ENCODE results near the gene RPLP1. TPM values are rescaled to one million over a fixed set of nuclear protein-coding genes. Genes with fewer than 3 reads are reported as not detected.

RPLP1 gene
- polyA plus RNA-seq, 1 of the 3 experiments (the other 2 are of a cell fraction), result 1,792 TPM

DNA sequence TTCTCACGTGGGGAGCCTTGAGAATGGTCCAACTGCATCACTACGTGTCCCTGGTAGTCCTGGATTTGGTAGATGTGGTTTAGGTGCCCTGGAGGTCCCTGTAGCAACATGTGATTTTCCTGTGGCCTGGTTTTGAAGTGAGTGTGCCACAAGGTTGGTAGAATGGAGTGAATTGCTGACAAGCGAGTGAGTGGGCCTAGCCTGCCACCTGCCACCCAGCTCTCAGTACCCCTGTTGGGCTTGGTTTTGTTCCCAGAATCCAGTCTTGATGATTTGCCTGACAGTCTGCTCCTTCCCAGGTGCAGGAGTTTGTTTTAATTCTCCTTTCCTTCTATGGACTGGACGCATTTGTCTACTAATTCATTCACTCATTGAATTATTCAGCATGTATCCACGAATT is 19.4 kb downstream of the RPLP1 start:
- CTCF ChIA-PET, result interaction anchor here (0.6 to 2.1 kb wide), 2 partner anchors 9 to 11 kb away, joined by 3 to 7 read pairs; no protein-coding TSS in a partner anchor
- 78% methylated on average over 4 of the region's 5 CpGs for WGBS (ENCODE audit: low lambda C conversion rate)
- Histone ChIP-seq H3K4me2 (no peak overlapping the region), H2AFZ (ENCODE audit: low read depth) (no peak overlapping the region), H3K79me2 (ENCODE audit: insufficient read depth) (no peaks in the 10 kb centered on the region), H3K9me2 (no peaks in the 10 kb centered on the region), H3F3A (replicated peaks; ENCODE audit: insufficient read depth) (peaks cover 9% of the 10 kb centered on the region), H3K27ac (ENCODE audit: low read depth in 2 of 2, low read length in 1 of 2) (no peak overlapping the region), H3K4me1 (ENCODE audit: control insufficient read depth in 1 of 2, insufficient read depth in 2 of 2, low read depth in 1 of 2, low read length in 1 of 2) (peaks cover 5 to 15% of the 10 kb centered on the region in 2 experiments; a peak in 3 of 4 replicates), H3K4me3 (ENCODE audit: low read depth in 2 of 2, low read length in 1 of 2) (no peak overlapping the region), H3K9me3 (no peaks in the 10 kb centered on the region), H3K9ac (no peak overlapping the region), H3K36me3 (replicated peaks in 1 of 2; ENCODE audit: control insufficient read depth in 1 of 2, insufficient read depth in 2 of 2, low read length in 1 of 2) (no peaks in the 10 kb centered on the region), H4K20me1 (ENCODE audit: insufficient read depth) (no peaks in the 10 kb centered on the region), H3K27me3 (ENCODE audit: insufficient read depth) (no peaks in the 10 kb centered on the region)
- POLR2A ChIA-PET, result no interaction called here
- DNase-seq, result no peak
- TF ChIP-seq YY1 (IDR thresholded peaks at IDR 0.05; ENCODE audit: low read depth) (no peak), FOXJ3 (CRISPR knock-in tag; IDR thresholded peaks at IDR 0.05) (no peak), NRF1 (IDR thresholded peaks at IDR 0.05; ENCODE audit: low read depth, low read length) (no peak), GABPA (IDR thresholded peaks at IDR 0.05; ENCODE audit: low read depth) (no peak), NFIC (IDR thresholded peaks at IDR 0.05; ENCODE audit: borderline replicate concordance) (no peak), TEAD4 (IDR thresholded peaks at IDR 0.05; ENCODE audit: borderline replicate concordance, insufficient read depth) (no peak), JUND (IDR thresholded peaks at IDR 0.05) (no peak), SIN3A (IDR thresholded peaks at IDR 0.05; ENCODE audit: borderline replicate concordance, low read depth, low read length) (no peak), RAD21 (IDR thresholded peaks at IDR 0.05; ENCODE audit: low read length) (no peak), TCF12 (IDR thresholded peaks at IDR 0.05) (no peak), ELF1 (IDR thresholded peaks at IDR 0.05) (no peak), MEF2A (IDR thresholded peaks at IDR 0.05; ENCODE audit: borderline replicate concordance, low read depth) (no peak)
- TF ChIP-seq, protein P1, sequence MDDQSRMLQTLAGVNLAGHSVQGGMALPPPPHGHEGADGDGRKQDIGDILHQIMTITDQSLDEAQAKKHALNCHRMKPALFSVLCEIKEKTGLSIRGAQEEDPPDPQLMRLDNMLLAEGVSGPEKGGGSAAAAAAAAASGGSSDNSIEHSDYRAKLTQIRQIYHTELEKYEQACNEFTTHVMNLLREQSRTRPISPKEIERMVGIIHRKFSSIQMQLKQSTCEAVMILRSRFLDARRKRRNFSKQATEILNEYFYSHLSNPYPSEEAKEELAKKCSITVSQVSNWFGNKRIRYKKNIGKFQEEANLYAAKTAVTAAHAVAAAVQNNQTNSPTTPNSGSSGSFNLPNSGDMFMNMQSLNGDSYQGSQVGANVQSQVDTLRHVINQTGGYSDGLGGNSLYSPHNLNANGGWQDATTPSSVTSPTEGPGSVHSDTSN (IDR thresholded peaks at IDR 0.05), result no peak
- TF ChIP-seq, protein P2, sequence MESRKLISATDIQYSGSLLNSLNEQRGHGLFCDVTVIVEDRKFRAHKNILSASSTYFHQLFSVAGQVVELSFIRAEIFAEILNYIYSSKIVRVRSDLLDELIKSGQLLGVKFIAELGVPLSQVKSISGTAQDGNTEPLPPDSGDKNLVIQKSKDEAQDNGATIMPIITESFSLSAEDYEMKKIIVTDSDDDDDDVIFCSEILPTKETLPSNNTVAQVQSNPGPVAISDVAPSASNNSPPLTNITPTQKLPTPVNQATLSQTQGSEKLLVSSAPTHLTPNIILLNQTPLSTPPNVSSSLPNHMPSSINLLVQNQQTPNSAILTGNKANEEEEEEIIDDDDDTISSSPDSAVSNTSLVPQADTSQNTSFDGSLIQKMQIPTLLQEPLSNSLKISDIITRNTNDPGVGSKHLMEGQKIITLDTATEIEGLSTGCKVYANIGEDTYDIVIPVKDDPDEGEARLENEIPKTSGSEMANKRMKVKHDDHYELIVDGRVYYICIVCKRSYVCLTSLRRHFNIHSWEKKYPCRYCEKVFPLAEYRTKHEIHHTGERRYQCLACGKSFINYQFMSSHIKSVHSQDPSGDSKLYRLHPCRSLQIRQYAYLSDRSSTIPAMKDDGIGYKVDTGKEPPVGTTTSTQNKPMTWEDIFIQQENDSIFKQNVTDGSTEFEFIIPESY (IDR thresholded peaks at IDR 0.05; ENCODE audit: borderline replicate concordance, low read depth), result no peak

DNA sequence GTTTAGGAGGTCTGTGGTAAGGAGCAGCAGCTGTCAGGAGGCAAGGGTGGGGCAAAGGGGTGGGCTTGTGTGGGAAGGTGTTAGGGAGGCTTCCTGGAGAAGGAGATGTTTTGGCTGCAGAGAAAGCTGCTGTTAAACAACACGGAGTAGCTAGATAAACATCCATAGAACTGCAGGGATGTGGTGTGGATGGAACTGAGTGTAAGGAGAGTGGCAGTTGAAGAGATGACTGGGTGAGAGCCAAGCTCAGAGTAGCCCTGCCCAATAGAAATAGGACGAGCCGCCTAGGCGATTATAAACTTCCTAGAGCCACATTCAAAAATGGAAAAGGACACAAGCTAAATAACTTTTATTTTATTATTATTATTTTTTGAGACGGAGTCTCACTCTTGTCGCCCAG is 19.9 kb downstream of the RPLP1 start:
- Histone ChIP-seq H3F3A (replicated peaks; ENCODE audit: insufficient read depth) (peaks cover 9% of the 10 kb centered on the region), H3K9me3 (no peaks in the 10 kb centered on the region), H3K27ac (ENCODE audit: low read depth in 2 of 2, low read length in 1 of 2) (no peak overlapping the region), H2AFZ (ENCODE audit: low read depth) (no peak overlapping the region), H3K4me1 (ENCODE audit: control insufficient read depth in 1 of 2, insufficient read depth in 2 of 2, low read depth in 1 of 2, low read length in 1 of 2) (peaks cover 5 to 15% of the 10 kb centered on the region in 2 experiments; a peak in 3 of 4 replicates), H3K36me3 (replicated peaks in 1 of 2; ENCODE audit: control insufficient read depth in 1 of 2, insufficient read depth in 2 of 2, low read length in 1 of 2) (no peaks in the 10 kb centered on the region), H3K4me2 (no peak overlapping the region), H3K9me2 (no peaks in the 10 kb centered on the region), H3K9ac (no peak overlapping the region), H4K20me1 (ENCODE audit: insufficient read depth) (no peaks in the 10 kb centered on the region), H3K27me3 (ENCODE audit: insufficient read depth) (no peaks in the 10 kb centered on the region), H3K79me2 (ENCODE audit: insufficient read depth) (no peaks in the 10 kb centered on the region), H3K4me3 (ENCODE audit: low read depth in 2 of 2, low read length in 1 of 2) (no peak overlapping the region)
- no peak for TF ChIP-seq FOXJ3 (CRISPR knock-in tag; IDR thresholded peaks at IDR 0.05)
- TF ChIP-seq, protein P3, sequence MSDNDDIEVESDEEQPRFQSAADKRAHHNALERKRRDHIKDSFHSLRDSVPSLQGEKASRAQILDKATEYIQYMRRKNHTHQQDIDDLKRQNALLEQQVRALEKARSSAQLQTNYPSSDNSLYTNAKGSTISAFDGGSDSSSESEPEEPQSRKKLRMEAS (IDR thresholded peaks at IDR 0.05; ENCODE audit: low read depth), result no peak
- TF ChIP-seq, protein P1 (IDR thresholded peaks at IDR 0.05), result no peak
- TF ChIP-seq, protein P4, sequence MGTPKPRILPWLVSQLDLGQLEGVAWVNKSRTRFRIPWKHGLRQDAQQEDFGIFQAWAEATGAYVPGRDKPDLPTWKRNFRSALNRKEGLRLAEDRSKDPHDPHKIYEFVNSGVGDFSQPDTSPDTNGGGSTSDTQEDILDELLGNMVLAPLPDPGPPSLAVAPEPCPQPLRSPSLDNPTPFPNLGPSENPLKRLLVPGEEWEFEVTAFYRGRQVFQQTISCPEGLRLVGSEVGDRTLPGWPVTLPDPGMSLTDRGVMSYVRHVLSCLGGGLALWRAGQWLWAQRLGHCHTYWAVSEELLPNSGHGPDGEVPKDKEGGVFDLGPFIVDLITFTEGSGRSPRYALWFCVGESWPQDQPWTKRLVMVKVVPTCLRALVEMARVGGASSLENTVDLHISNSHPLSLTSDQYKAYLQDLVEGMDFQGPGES (IDR thresholded peaks at IDR 0.05; ENCODE audit: low read depth, low read length), result no peak
- TF ChIP-seq POLR2AphosphoS5 (IDR thresholded peaks at IDR 0.05; ENCODE audit: low read depth, low read length), result no peak
- no peak for TF ChIP-seq FOXM1 (IDR thresholded peaks at IDR 0.05; ENCODE audit: low read depth)
- no peak for TF ChIP-seq RXRA (IDR thresholded peaks at IDR 0.05; ENCODE audit: borderline replicate concordance, low read depth)
- no peak for TF ChIP-seq SIN3A (IDR thresholded peaks at IDR 0.05; ENCODE audit: borderline replicate concordance, low read depth, low read length)
- no peak for TF ChIP-seq RCOR1 (IDR thresholded peaks at IDR 0.05; ENCODE audit: low read length)
- no peak for TF ChIP-seq NRF1 (IDR thresholded peaks at IDR 0.05; ENCODE audit: low read depth, low read length)
- no peak for TF ChIP-seq SMC3 (IDR thresholded peaks at IDR 0.05; ENCODE audit: low read depth, low read length)
- no peak for TF ChIP-seq YY1 (IDR thresholded peaks at IDR 0.05; ENCODE audit: low read depth)
- no peak for TF ChIP-seq TEAD4 (IDR thresholded peaks at IDR 0.05; ENCODE audit: borderline replicate concordance, insufficient read depth)
- TF ChIP-seq EP300 (IDR thresholded peaks at IDR 0.05; ENCODE audit: borderline replicate concordance in 1 of 2, low read depth in 1 of 2, low read length in 1 of 2), result no peak
- DNase-seq, result no peak
- ChIA-PET POLR2A (no interaction called here), CTCF (interaction anchor here (2.1 kb wide), 1 partner anchor 10 kb away, joined by 7 read pairs; no protein-coding TSS in a partner anchor)
- WGBS (ENCODE audit: low lambda C conversion rate), result 86% methylated on average over 6 of the region's 6 CpGs
